Neuronal stem cell (in vitro differentiated cells): Measurements from ENCODE around the gene ID3.

ENCODE experiments used
- DNase-seq: peaks from one replicate; pipeline ENCODE4 v3.0.0-alpha.2; 2013; ENCODE audit warnings: low spot score
- H2AFZ ChIP-seq: one replicate; pipeline ENCODE4 v1.6.1; 2013; ENCODE audit warnings: mild to moderate bottlenecking, low read length, inconsistent platforms
- H2AK5ac ChIP-seq: 2 replicates; pipeline ENCODE4 v1.6.1; 2013; ENCODE audit warnings: low read depth, mild to moderate bottlenecking, inconsistent platforms, low read length, moderate library complexity, mixed read lengths
- H2BK120ac ChIP-seq: 2 replicates; pipeline ENCODE4 v1.6.1; 2013; ENCODE audit warnings: low read depth, mild to moderate bottlenecking, inconsistent platforms, low read length, moderate library complexity, mixed read lengths
- H2BK12ac ChIP-seq: one replicate; pipeline ENCODE4 v1.6.1; 2013; ENCODE audit warnings: low read length, inconsistent platforms
- H2BK15ac ChIP-seq: 2 replicates; pipeline ENCODE4 v1.6.1; 2013; ENCODE audit warnings: mild to moderate bottlenecking, low read length, inconsistent platforms, mixed read lengths
- H2BK5ac ChIP-seq: one replicate; pipeline ENCODE4 v1.6.1; 2013; ENCODE audit warnings: inconsistent platforms, mild to moderate bottlenecking, low read length, moderate library complexity
- H3K14ac ChIP-seq: one replicate; pipeline ENCODE4 v1.6.1; 2013; ENCODE audit warnings: low read length, inconsistent platforms
- H3K18ac ChIP-seq: 2 replicates; pipeline ENCODE4 v1.6.1; 2013; ENCODE audit warnings: low read length, inconsistent platforms
- H3K23ac ChIP-seq: 2 replicates; pipeline ENCODE4 v1.6.1; 2013; ENCODE audit warnings: low read depth, mild to moderate bottlenecking, mixed read lengths, low read length, inconsistent platforms; ENCODE audit not compliant: poor library complexity
- H3K27ac ChIP-seq: replicated peaks from 3 replicates; pipeline ENCODE4 v1.5.1; 2013; ENCODE audit warnings: low read length, inconsistent platforms
- H3K27me3 ChIP-seq, 3 experiments: 2 replicates each; pipeline ENCODE4 v1.6.1; 2013; ENCODE audit warnings: low read length in 3 of 3, mild to moderate bottlenecking in 2 of 3, inconsistent platforms in 1 of 3, low read depth in 1 of 3, mixed read lengths in 1 of 3, moderate library complexity in 1 of 3; ENCODE audit not compliant: control insufficient read depth in 3 of 3, insufficient read depth in 3 of 3
- H3K36me3 ChIP-seq, 2 donors: replicated peaks in 1 of 2; 2 replicates each; pipeline ENCODE4 v1.6.1; 2013; ENCODE audit warnings: low read length in 2 of 2; ENCODE audit not compliant: control insufficient read depth in 2 of 2, insufficient read depth in 2 of 2
- H3K4ac ChIP-seq: 2 replicates; pipeline ENCODE4 v1.6.1; 2013; ENCODE audit warnings: inconsistent platforms, mild to moderate bottlenecking, low read length, moderate library complexity
- H3K4me1 ChIP-seq, 2 donors: 1 replicate in 1 of 2; 2 replicates in 1 of 2; pipeline ENCODE4 v1.6.1; 2013; ENCODE audit warnings: low read length in 2 of 2, low read depth in 1 of 2; ENCODE audit not compliant: control insufficient read depth in 2 of 2, insufficient read depth in 1 of 2
- H3K4me2 ChIP-seq: one replicate; pipeline ENCODE4 v1.6.1; 2013; ENCODE audit warnings: mild to moderate bottlenecking, low read length, inconsistent platforms; ENCODE audit not compliant: insufficient read depth, poor library complexity, severe bottlenecking
- H3K4me3 ChIP-seq, 2 donors: 2 replicates each; pipeline ENCODE4 v1.5.1; 2013; ENCODE audit warnings: low read length in 2 of 2, mild to moderate bottlenecking in 2 of 2, inconsistent platforms in 1 of 2, moderate library complexity in 1 of 2
- H3K79me1 ChIP-seq: one replicate; pipeline ENCODE4 v1.6.1; 2013; ENCODE audit warnings: low read depth, mild to moderate bottlenecking, inconsistent platforms, low read length, moderate library complexity
- H3K9ac ChIP-seq: one replicate; pipeline ENCODE4 v1.6.1; 2013; ENCODE audit warnings: mild to moderate bottlenecking, low read depth, low read length, inconsistent platforms; ENCODE audit not compliant: poor library complexity
- H3K9me3 ChIP-seq, 2 donors: replicated peaks in 1 of 2; 2 replicates each; pipeline versions ENCODE3 to v1.6.1; 2013; ENCODE audit warnings: low read length in 2 of 2, mild to moderate bottlenecking in 2 of 2, inconsistent platforms in 1 of 2, low read depth in 1 of 2, mixed read lengths in 1 of 2, moderate library complexity in 1 of 2; ENCODE audit not compliant: control insufficient read depth in 2 of 2, insufficient read depth in 1 of 2
- H4K8ac ChIP-seq: one replicate; pipeline ENCODE4 v1.6.1; 2013; ENCODE audit warnings: low read depth, mild to moderate bottlenecking, inconsistent platforms, low read length, moderate library complexity
- H4K91ac ChIP-seq: one replicate; pipeline ENCODE4 v1.6.1; 2013; ENCODE audit warnings: low read length, low read depth, mild to moderate bottlenecking, inconsistent platforms; ENCODE audit not compliant: poor library complexity
- WGBS, 2 donors: extraction: QIAGEN DNeasy Blood & Tissue Kit; methylation state at CpG; one replicate each; pipeline ENCODE4 v1.1.7; 2013; ENCODE audit warnings: missing lambda C conversion rate in 2 of 2, mixed read lengths in 1 of 2; ENCODE audit not compliant: insufficient read length in 2 of 2, insufficient replicate concordance in 1 of 2; ENCODE audit errors: extremely low coverage in 2 of 2; 5-methylcytosine and 5-hydroxymethylcytosine counted together

Gene ID3

DNA sequence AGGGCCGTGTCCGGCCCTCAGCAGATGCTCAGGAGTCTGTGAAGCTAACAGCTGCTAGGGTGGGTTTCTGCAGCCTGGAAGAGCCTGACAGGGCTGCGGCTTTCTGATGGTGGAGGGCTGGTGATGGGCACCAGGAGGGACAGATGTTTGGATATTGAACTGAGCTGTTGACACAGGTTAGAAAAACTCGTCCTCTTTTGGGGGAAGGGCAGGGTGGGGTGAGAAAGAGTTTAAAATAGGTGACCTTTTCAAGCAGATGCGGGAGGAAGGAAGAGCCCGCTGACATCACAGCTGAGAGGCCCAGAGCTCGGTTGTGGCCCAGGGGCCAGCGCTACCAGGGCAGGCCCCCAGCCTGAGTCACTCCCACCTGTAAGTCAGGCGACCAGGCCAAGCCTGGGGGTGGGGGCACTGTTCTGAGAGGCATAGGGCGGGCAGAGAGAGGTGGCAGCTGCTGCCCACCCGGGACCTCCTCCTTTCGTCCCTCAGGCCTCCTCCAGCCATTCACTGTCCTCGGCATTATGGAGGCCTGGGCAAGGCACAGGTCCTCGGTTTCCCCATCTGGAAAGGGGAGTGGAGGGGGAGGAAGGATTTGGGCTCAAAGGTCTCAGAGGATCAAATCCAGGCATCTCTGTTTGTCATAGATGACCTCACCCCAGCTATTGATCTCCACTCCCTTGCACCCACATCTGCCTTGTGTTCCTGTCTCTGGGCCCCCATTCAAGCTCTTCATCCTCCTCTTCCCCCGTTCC lies 32.3 kb upstream of the ID3 start:
- Histone ChIP-seq H3K27me3 (no peaks in the 10 kb centered on the region), H3K9me3 (no peaks in the 10 kb centered on the region), H2BK15ac (peak overlapping the region; percentile 31), H2BK120ac (no peak overlapping the region), H4K91ac (no peak overlapping the region), H3K27ac (no peak overlapping the region), H3K4me3 (no peak overlapping the region), H2AFZ (peak overlapping the region; percentile 19), H2BK5ac (no peak overlapping the region), H3K4me1 (peaks cover 6 to 42% of the 10 kb centered on the region in 2 donors), H3K18ac (peak overlapping the region; percentile 88), H2AK5ac (peak overlapping the region; percentile 50), H3K14ac (no peak overlapping the region), H4K8ac (no peak overlapping the region), H3K9ac (peak overlapping the region; percentile 4), H2BK12ac (no peak overlapping the region), H3K4me2 (no peak overlapping the region), H3K79me1 (no peaks in the 10 kb centered on the region), H3K36me3 (no peaks in the 10 kb centered on the region), H3K23ac (no peak overlapping the region), H3K4ac (no peak overlapping the region)
- WGBS, 2 donors, result no CpG with 5 or more reads among the region's 15 CpGs
- DNase-seq, result no peak

DNA sequence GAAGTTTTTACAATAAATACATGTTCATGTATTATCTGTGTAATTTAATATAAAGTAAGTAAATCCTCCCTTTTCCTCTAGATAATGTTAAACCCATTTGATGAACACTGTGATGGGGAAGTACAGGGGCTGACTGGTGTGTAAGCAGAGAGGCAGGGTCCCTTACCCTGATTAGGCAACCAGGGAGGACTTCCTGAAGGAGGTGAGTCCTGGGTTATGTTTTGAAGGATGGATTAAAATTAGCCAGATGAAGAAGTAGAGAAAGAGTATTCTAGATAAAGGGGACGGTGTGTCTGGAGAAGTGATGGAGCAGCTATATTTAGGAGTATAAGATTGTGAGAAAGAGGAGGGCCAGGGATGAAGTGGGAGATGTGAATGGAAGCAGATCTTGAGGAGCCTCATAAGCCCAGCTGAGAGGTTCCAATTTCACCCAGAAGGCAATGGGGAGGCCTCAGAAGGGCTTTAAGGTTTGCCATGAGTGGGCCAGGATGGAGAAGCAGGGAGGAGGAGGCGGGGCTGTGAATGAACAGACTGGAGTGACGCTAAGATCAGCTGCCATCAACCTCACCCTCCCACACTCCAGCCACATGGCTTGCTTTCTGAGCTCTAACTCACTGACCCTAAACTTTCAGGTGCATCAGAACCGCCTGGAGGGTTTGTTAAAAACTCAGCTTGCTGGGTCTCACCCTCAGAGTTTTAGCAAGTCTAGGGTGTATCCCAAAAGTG lies 30.9 kb upstream of the ID3 start:
- Histone ChIP-seq H3K23ac (no peak overlapping the region), H3K4me2 (no peak overlapping the region), H2BK5ac (no peak overlapping the region), H2BK12ac (no peak overlapping the region), H3K4me3 (no peak overlapping the region), H3K9me3 (no peaks in the 10 kb centered on the region), H3K4me1 (peaks cover 6 to 36% of the 10 kb centered on the region in 2 donors), H3K18ac (no peak overlapping the region), H3K14ac (no peak overlapping the region), H2BK120ac (no peak overlapping the region), H3K36me3 (no peaks in the 10 kb centered on the region), H4K91ac (no peak overlapping the region), H2BK15ac (no peak overlapping the region), H3K4ac (no peak overlapping the region), H3K27ac (no peak overlapping the region), H3K27me3 (no peaks in the 10 kb centered on the region), H2AFZ (no peak overlapping the region), H3K9ac (no peak overlapping the region), H3K79me1 (no peaks in the 10 kb centered on the region), H4K8ac (no peak overlapping the region), H2AK5ac (no peak overlapping the region)
- WGBS, 2 donors, result 100% methylated on average over 1 of the region's 4 CpGs; no CpG with 5 or more reads in 1 of the 2 donors
- DNase-seq, result no peak

DNA sequence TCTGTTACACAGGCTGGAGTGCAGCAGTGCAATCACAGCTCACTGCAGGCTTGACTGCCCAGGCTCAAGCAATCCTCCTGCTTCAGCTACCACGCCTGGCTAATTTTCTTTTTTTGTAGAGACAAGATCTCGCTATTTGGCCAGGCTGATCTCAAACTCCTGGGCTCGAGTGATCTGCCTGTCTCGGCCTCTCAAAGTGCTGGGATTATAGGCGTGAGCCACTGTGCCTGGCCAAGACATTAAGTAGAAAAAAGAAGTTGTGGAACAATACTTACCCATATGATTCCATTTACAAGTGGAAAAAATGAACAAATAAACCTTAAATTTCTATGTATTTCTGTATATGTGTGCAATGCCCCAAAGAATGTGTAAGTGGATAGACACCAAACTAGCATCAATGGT lies 30.3 kb upstream of the ID3 start:
- Histone ChIP-seq H3K4me2 (no peak overlapping the region), H3K4me1 (peaks cover 6 to 31% of the 10 kb centered on the region in 2 donors), H2BK120ac (no peak overlapping the region), H2BK12ac (no peak overlapping the region), H2BK5ac (no peak overlapping the region), H3K4ac (no peak overlapping the region), H3K79me1 (no peaks in the 10 kb centered on the region), H3K23ac (no peak overlapping the region), H3K36me3 (no peaks in the 10 kb centered on the region), H2AFZ (no peak overlapping the region), H3K27me3 (no peaks in the 10 kb centered on the region), H4K91ac (no peak overlapping the region), H4K8ac (no peak overlapping the region), H3K9ac (no peak overlapping the region), H3K14ac (no peak overlapping the region), H3K18ac (no peak overlapping the region), H3K4me3 (no peak overlapping the region), H3K27ac (no peak overlapping the region), H2BK15ac (no peak overlapping the region), H2AK5ac (no peak overlapping the region), H3K9me3 (no peaks in the 10 kb centered on the region)
- DNase-seq, result no peak
- WGBS, 2 donors, result no CpG with 5 or more reads among the region's 5 CpGs

DNA sequence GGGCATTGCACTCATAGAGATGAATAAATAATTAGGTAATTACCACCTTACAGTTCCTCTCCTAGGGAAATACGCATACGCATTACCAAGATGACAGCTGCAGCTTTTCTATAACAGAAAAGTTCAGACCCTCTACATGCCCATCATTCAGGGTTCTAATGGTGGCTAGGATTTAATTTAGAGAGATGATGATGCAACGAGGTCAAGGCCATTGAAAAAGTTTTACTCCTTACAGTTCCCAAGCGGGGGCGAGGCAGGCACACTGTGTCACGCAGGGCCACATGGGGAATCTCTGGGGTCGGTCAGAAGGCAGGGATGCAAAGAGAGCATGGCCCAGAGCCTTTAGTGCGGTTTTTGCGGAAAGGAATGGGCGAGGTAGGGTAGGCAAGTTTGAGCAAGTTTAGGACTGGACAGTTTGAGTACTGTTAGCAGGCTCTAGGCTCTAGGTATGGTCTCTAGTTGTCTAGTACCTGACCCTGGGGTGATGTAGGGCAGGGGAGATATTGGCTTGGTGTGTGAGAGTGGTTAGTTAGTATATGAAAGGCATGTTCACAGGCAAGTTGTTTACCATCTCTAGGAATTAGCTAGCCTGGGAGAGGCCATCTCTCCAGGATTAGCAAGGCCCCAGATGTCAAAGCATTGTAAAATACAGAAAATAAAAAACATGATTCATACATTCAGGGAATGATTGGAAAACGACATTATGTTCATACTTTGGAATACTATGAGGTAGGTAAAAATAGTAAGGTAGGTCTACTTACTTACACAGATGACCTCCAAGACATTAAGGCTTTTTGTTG lies 29.6 kb upstream of the ID3 start:
- Histone ChIP-seq H3K18ac (no peak overlapping the region), H4K91ac (no peak overlapping the region), H2BK120ac (no peak overlapping the region), H3K4me2 (no peak overlapping the region), H3K9ac (no peak overlapping the region), H3K4ac (no peak overlapping the region), H2BK12ac (no peak overlapping the region), H3K9me3 (no peaks in the 10 kb centered on the region), H4K8ac (no peak overlapping the region), H2BK5ac (no peak overlapping the region), H2BK15ac (no peak overlapping the region), H3K4me3 (no peak overlapping the region), H3K79me1 (no peaks in the 10 kb centered on the region), H3K27me3 (no peaks in the 10 kb centered on the region), H2AK5ac (no peak overlapping the region), H3K23ac (no peak overlapping the region), H3K14ac (no peak overlapping the region), H2AFZ (peak overlapping the region; percentile 2), H3K36me3 (no peaks in the 10 kb centered on the region), H3K4me1 (peaks cover 6 to 31% of the 10 kb centered on the region in 2 donors), H3K27ac (no peak overlapping the region)
- WGBS, 2 donors, result no CpG with 5 or more reads among the region's 11 CpGs
- no peak for DNase-seq
